Superior temporal gyrus (tissue), 1 donor: Measurements from ENCODE around the gene CLCN1.
"Not testable (repeated sequence)": the region's sequence is repeated elsewhere in the genome, so short reads cannot be mapped to it uniquely, and the experiment has no call there.

ENCODE experiments used
- DNase-seq: peaks from one replicate; pipeline ENCODE4 v3.0.0-alpha.2; 2016; ENCODE audit errors: extremely low spot score

The CLCN1 gene

DNA sequence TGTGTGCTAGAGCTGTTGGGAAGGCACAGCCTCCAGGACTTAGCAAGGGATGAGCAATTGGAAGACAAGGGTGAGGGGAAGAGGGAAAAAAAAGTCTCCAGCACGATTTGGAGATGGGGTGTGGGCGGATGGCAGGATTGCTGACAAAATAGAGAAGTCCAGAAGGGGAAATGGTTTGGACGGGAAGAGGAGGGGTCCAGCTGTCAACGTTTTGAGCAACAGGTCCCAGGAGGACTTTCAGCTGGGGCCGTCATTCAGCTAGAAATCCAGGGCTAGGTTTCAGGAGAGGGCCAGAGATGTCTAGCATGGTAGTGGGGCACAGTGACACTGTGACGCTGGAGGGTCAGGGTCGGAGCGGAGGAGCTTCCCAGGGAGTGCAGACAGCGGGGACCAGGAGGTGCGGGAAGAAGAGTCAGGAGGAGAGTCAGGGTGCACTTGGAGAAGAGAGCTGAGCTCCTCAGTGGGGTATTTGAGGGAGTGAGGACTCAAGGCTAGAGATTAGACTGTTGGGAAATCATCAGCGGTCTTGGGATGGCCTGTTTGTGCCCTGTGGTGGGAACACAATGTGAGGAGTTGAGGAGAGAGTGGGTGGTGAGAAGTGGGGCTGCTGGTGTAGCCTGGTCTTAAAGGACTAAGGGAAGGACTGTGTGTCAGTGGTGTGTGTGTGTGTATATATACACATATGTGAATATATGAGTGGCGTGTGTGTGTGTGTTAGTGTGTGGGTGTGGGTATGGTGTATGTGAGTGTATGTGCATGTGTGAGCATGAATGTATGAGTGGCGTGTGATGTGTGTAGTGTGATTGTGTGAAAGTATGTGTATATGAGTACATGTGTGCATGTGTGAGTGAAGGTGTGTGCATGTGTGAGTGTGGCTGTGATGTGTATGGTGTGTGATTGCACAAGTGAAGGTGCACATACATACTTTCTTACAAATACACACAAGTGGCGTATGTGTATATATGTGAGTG is 69.0 kb downstream of the CLCN1 start:
- DNase-seq = no peak

DNA sequence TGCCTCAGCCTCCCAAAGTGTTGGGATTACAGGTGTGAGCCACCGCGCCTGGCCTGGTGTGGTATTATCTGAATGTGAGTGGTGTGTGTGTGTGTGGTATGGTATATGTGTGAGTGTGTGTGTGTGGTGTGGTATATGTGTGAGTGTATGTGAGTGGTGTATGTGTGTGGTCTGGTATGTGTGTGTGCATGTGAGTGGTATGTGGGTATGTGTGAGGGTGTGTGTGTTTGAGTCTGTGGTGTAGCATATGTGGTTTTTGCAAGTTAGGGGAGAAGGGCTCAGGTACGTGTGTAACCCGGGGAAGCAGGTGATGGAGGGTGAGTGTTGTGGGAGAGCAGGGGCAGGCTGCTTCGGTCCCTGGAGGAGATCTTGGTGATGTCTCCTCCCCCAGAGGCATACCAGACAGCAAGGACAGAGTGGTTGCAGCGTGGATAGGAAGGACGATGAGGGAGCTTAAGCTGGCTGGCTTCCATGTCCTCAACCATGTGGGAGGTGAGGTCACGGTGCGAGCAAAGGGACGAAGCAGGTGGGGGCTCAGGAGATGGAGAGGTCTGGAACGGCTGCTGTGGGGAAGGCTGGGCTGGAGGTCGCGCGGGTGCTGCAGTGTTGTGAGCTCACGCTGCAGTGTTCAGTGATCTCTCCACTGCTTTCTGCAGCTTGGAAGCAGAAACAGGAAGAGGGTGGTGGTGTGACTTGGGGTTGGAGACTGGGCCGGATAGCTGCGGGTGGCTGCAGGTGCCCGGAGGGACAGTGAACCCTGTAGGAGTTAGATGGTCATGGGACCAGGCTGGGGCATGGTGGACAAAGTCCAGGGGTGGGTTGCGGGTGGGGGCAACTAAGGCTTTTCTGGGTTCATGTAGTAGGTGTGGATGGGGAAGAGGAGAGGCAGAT is 70.2 kb downstream of the CLCN1 start:
- no peak for DNase-seq

DNA sequence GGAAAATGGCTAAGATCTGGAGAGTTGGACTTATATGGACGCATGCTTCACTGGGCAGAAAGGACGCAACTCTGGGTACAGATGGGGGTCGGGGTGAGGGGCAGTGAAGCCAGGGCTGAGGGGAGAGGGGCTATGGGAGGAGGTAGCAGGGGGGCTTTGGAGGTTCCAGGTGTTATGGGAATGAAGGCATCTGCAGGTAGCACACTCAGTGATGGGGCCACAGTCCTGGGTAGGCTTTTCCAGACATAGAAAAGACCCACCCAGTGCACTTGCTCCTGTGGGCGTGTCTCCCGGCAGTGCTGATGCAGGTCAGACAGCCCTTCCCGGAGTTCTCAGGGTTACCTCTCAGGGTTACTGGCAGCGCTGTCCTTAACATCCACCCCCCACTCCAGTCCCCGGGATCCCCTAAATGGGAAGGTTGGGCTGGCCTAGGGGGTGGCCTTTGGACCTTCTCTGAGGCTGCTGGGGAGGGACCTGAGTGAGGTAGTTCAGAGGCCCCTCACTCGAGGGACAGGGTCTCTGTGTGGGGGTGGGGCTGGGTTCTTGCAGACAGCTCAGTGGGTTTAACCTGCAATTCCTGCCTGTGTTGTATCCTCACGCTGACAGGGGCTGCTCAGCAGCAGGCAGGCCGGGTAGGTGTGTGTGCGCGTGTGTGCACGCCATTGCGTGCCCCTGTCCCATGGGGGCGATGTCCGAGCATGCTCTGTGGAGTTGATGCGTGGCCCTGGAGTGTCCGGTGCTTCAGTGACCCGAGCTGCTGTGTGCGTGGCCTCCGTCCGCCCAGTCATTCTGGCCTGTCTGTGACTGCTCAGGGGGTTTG is 71.5 kb downstream of the CLCN1 start:
- no peak for DNase-seq

DNA sequence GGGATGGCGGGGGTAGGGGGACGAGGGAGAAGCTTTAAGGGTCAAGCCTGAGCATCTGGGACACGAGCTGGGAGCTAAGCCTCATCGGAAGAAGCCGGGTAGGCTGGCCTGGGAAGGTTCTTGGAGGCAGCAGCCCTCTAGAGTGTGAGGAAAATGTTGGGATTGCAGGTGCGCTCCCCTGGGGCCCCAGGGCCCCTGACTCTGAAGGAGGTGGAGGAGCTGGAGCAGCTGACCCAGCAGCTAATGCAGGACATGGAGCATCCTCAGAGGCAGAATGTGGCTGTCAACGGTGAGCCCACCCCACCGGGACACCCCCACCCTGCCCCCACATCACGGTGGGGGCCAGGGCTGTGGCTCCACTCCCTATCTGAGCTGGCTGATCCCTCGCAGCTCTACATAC is 72.1 kb downstream of the CLCN1 start:
- no peak for DNase-seq

DNA sequence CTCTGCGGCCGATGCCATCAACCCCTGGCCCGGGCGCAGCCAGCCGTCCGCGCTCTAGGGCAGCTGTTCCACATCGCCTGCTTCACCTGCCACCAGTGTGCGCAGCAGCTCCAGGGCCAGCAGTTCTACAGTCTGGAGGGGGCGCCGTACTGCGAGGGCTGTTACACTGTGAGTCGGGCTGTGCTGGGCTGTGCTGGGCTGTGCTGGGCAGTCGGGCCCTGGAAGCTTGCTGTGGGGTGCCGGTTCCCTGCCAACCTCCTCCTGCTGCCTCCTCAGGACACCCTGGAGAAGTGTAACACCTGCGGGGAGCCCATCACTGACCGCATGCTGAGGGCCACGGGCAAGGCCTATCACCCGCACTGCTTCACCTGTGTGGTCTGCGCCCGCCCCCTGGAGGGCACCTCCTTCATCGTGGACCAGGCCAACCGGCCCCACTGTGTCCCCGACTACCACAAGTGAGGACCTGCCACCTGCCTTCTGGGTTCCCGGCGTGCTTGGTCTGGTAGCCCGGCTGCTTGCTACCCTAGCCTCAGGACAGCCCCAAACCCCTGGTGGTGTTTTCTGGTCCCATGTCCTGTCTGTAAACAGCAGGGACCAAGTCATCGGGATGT is 72.7 kb downstream of the CLCN1 start:
- DNase-seq = no peak

DNA sequence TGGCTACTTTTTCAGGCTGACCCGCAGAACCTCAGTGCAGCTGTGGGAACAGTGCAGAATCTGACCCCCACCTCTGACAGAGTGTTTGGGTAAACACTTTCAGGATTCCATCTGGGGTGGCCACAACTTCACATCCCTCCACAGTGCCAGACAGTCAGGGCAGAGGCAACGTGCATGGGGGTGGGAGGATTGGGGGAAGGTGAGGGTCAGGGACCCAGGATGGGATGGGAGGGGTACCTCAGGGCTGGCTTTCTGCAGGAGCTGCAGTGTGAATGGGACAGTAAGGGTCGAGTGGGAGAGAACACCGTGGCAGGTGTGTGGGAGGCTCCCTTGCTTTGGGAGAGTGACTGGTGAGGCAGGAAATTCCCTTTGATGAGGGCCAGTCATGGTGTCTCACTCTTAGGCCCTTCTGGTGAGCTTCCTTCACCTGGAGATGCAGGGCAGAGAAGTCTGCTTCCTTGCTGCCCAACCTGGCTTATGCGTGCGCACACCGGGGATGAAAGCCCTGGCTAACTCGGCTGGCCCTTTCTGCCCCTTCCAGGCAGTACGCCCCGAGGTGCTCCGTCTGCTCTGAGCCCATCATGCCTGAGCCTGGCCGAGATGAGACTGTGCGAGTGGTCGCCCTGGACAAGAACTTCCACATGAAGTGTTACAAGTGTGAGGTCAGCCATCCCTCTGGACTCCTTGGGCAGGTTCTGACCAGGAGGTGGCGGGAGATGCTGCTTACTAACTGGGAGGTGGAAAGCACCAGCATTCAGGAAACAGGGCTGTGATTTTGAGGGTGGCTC is 73.6 kb downstream of the CLCN1 start:
- DNase-seq = no peak

DNA sequence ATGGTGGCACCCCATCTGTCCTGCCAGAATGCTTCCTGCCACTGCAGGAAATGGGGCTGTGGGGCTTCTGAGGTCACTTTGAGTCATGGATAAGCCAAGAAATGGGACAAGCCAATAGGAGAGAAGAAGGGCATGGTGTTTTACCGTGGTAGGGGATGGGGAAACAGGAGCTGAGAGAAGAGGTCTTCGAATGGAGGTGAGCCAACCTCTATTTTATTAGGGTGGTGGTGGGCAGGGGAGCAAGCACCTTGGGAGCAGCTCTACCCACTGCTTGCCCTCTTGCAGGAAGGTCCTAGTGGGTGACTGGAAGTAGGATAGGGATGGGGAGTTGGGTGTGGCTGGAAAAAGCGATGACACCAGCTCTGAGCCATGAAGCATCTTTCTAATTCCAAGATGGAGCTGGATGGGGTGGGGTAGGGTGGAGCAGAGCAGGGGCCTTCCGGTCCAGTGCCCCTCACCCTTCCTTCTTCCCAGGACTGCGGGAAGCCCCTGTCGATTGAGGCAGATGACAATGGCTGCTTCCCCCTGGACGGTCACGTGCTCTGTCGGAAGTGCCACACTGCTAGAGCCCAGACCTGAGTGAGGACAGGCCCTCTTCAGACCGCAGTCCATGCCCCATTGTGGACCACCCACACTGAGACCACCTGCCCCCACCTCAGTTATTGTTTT is 74.3 kb downstream of the CLCN1 start:
- no peak for DNase-seq

DNA sequence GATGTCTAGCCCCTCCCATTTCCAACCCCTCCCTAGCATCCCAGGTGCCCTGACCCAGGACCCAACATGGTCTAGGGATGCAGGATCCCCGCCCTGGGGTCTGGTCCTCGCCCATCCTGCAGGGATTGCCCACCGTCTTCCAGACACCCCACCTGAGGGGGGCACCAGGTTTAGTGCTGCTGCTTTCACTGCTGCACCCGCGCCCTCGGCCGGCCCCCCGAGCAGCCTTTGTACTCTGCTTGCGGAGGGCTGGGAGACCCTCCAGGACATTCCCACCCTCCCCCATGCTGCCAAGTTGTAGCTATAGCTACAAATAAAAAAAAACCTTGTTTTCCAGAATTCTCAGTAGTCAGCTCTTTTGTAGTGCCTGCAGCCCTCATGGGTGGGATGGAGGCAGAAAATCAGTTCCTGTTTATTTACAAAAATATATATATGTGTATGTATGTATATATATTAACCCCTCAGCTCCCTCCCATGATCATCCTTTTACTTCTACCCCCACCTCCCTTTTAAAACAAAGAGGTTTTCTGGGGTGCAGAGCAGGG is 74.9 kb downstream of the CLCN1 start:
- DNase-seq = no peak

DNA sequence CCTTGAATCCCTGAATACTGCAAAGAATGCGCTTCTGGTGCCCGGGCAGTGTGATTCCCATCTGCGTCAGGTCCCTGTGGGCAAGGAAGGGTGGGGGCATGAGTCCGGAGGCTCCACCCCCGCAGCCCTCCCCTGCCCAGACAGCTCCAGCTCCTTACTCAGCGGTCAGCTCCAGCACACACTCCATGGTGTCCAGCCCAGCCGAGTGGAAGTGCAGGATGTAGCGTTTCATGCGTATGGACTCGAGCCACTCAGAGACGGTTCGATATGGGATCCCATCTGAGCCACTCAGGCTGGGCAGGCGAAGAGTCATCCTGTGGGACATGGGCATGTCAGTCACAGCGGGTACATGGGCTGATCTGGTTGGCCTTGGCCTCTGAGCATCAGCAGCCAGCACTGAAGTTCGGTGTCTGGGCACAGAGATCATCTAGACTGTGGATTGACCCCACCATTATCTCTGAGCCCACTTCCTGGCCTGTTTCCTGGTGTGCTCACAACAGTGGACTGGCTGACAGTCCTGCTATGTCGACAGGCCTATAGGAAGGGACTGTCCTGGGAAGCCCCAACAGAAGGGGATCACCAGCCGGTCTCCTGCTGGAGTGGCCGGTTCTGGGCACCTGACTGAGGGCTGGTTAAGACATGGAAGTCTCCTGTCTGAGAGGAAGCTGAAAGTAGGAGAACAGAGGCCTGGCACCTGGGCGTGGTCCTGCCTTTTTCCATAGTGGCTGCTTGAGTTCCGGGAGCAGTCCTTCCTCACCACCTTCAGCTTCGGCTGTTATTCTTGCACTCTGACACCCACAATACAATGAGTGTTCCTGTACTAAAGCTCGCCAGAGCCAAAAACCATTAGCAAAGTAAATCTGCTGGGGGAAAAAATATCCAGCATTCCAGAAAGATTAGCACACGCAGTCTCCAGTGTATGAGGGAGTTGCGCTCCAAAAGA is 75.8 kb downstream of the CLCN1 start:
- DNase-seq = no peak

- DNase-seq = not testable (repeated sequence)
These were observed 76.5 kb downstream of the CLCN1 start for GRCh38 chr7:143392427-143392826.

DNA sequence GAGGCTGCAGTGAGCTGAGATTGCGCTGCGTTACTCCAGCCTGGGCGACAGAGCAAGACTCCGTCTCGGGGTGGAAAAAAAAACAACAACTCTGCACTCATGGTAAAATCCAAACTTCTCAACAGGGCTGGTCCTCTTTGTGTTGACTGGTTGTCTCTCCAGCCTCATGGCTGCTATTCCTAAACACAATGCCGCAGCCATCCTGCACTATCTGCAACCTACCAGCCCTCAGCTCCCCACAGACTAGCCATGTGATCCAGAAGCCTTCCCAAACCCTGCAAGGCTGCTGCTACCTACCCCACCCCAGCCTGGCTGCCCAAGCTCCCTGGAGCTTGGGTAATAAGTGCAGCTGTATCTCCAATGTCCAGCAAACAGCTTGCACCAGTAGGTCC is 77.0 kb downstream of the CLCN1 start:
- no peak for DNase-seq

GRCh38 chr7:143393267-143394041 is 77.5 kb downstream of the CLCN1 start:
- no peak for DNase-seq

DNA sequence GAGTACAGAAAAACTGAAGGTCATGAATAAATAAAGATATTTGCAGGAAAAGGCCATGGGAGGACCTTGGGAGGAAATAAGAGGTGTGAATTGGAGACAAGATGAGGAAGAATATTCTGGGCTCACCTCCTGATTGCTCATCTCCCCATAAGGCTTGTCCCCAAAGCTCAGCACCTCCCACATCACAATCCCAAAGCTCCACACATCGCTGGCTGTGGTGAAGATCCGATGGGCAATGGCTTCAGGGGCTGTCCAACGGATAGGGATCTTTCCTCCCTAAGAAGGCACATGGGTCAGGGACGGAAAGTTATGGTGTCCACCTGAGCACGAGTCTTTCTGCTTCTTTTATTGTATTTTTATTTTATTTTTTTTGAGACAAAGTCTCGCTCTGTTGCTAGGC is 78.2 kb downstream of the CLCN1 start:
- no peak for DNase-seq

GRCh38 chr7:143394777-143395176 is 78.9 kb downstream of the CLCN1 start:
- DNase-seq = no peak

GRCh38 chr7:143395187-143396149 is 79.6 kb downstream of the CLCN1 start:
- peak; percentile 48 for DNase-seq

GRCh38 chr7:143396182-143396581 is 80.3 kb downstream of the CLCN1 start:
- DNase-seq = no peak
